GM18951 (cell line): ENCODE results near the gene NPFF.

Experiments used
- POLR2A ChIP-seq: IDR thresholded peaks from 4 replicates; pipeline ENCODE4 v1.6.1; 2011; ENCODE audit warnings: mild to moderate bottlenecking; ENCODE audit not compliant: insufficient read length, insufficient read depth; ENCODE audit errors: extremely low read depth
- in situ Hi-C: fragments of 300-500 bp; cut with MboI; formaldehyde crosslinking; loops from one replicate; pipeline ENCODE4 v1.12.0; 2022; ENCODE audit warnings: low sequenced_read_pairs, mixed read lengths, inconsistent platforms; ENCODE audit not compliant: unreplicated experiment

The NPFF gene

DNA sequence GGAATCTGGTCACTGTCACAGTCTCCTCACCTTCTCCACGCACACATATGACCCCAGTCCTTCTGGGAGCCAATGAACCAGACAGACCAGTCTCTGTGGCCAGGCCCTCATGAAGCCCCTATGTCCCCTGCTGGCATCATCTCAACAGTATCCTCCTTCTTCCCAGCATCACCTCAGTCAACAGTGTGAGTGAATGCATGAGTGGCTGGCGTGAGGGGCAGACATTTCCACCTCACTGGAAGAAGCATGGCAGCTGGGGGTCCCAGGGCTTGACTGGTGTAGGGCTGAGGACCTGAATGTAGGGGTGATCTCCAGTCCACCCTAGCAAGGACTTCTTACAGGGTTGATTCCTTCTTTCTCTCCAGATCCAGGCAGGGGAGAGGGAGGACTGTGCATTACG lies 9.8 kb downstream of the NPFF start:
- in situ Hi-C loops: no loop called here
- TF ChIP-seq POLR2A: no peak

DNA sequence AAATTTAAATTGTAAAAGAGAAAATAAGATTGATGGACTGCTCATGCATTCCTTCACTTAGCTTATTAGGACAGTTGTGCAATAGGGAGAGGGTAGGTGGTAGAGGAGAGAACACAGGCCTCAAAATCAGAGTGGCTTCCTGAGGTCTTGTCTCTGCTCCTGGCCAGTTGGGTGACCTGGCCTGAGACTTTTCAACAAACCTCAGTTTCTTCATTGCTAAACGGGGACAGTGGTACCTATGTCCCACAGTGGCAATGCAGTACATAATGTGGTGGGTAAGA lies 10.6 kb downstream of the NPFF start:
- in situ Hi-C loops: no loop called here
- no peak for TF ChIP-seq POLR2A

DNA sequence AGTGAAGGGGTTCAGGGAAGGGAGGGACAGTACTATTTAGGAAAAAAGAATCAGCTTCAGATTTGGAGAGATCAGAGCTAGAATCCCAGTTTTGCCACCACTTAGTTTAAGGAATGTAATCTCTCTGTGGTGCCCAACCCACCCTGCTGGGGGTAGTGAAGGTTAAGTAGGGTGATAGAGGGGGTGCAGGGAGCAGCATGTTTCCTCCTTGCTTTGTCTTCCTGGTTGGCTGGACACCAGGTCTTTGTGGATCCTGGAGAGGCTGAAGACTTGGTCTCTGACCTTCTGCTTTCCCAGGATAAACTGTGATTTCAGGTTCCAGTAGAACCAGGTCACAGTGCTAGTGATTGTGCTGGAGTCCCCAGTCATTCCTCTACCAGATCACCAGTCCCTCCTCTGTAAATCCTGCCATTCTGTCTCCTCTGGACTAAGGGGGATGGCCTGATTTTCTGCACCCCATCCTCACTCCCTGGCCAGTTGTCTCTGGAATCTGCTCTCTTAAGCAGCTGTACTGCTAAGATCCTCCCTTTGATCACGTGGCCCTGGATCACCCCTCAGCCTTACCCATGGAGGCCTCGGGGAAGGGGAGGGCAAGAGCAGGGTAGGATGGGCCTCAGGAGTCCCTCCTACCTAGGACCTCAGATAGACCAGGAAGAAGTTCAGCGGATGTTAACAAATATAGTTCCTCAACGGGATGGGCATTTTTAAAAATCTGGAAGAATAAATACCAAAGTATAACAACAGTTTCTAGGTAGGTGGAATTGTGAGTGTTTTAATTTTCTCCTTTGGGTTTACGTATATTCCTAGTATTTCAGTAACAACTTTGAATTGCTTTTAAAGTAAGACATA lies 11.2 kb downstream of the NPFF start:
- in situ Hi-C loops: no loop called here
- no peak for TF ChIP-seq POLR2A

DNA sequence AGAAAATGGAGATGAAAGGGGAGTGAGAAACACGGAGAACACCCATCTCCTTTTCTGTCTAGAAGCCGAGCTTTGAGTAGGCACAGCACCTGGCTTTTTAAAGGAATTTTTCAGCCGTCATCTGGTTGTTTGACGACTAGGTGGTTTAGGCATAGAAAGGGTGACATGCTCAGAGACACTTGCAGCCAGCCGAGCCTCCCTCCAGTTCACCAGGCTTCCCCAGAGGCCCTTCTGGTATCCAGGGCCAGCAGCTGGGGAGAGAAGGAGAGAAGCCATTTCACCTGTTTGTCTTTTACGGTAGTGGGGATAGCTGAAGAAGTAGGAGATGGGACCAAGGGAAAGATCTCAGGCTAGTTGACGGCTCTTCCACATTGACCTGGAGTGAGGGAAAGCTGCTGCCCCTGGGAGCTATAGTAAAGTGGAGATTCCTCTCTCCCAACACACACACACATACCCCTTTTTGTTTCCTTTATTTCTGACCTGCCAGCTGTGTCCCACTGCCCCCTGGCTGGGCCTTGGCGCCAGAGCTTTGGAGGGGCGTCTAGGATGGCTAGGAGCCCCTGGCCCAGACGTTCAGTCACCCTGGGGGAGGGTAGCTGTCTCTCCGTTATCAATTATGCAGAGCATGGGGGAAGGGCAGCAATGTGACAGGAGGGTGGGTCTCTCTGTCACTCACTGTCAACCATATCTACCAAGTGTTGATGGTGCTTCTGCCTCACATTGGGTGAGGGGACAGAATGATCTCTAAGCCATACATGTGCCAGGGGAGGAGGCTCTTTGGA lies 13.5 kb downstream of the NPFF start:
- no peak for TF ChIP-seq POLR2A
- in situ Hi-C loops: no loop called here

DNA sequence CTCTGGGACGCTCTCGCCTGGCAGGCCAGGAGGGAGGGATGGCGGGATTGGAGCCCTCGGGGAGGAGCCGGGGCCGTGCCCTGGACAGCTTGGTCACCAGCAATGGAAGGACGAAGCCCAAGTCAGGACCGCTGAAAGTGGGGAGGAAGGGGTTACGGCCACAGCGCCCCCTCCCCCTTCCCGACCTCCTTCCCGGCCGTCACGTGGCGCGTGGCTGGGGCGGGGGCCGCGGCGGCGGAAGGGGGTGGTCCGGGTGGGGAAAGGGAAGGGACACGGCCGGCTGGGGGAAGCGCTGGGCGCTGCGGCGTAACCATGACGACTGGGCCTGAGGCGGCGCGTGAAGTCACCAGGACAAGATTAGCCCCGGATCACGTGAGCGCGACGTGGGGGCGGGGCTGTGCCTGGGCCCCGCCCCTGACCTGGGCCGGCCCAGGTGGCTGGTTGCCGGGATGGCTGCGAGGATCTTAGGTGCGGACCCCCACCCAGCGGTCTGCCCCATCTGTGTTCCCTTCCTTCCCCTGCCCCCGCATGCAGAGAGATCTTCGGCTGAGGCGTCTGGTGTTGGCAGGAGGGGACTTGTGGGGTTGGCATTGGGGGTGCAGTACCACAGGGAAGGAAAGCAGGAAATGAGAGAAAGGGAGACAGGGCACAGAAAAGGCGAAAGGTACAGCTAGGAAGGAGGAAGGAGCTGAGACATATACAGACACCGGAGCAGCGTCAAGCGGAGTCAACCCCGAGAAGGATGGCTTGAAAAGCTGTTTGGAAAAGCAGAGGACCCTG lies 14.3 kb downstream of the NPFF start:
- in situ Hi-C loops: no loop called here
- TF ChIP-seq POLR2A: peak; percentile 84

DNA sequence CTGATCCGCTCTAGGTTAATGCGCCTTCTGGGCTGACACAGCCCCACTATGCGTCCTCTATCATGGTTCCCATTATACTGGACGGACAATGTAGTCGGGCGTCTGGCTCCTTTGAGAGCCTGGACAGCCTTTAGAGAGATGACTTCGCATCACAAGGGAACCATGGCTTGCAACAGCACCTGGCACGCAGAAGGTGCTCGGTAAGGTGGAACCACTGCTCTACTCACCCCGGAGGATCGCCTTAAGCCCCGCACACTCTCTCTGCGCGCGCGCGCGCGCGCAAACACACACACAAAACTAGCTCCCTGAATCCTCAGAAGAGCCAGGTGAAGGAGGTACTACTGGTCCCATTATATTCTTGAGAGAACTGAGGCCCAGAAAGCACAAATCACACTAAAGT lies 15.1 kb downstream of the NPFF start:
- no peak for TF ChIP-seq POLR2A
- in situ Hi-C loops: no loop called here

DNA sequence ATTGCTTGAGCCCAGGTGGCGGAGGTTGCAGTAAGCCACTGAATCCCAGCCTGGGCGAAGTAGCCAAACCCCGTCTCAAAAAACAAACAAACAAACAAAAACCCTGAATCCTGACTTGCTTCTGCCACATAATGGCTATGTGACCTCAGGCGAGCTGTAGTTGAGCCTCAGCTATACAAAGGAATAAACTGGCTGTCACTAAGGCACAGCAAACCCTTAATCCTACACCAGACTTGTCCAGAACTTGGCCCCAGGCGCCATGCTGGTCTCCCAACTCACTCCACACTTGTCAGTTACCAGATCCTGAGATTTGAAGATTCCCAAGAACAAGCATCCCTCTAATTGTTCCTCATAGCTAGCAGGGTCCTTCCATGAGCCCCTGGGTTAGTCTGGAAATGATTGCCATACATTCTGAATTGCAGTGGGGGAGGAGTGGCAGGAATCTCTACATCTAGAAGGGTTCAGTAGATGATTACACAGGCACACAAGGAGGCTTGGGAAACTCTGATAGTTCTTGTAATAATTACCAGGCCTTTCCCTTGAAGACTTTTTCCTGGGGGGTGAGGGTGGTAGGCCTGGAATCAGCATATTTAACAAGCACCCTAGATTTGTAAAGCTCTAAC lies 17.9 kb downstream of the NPFF start:
- no peak for TF ChIP-seq POLR2A
- in situ Hi-C loops: no loop called here

DNA sequence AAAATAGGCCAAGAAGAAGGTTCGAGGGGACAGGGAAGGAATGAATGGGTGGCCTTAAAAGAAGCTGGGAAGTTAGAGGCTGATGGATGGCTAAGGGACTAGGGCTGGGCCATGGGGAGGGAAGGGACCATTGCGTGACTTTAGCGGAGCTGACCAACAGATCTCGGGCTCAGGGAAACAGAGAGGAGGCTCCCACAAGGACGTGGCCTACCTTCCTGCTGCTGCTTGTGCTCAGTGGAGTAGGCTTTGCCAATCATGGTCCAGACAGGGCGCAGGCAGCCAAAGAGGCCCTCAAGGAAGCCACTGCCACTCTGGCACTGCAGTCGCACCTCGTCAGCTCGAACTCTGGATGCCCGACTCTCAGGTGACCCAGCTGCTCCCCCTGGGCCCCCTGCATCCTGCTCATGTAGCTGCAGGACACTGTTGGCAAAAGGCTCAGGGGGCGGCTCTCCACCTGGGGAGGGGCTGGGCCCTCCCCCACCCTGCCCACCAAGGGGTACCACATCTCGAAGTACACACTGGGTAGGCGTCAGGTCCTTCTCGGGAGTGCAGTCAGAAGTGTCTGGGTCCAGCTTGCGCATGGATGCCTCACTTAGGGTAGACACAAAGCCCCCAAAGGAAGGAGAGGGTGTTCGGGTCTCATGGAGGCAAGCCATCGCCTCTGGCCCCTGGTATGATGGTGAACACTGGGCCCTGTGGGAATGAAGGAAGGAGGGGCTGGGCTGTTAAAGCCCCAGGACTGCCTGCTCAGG lies 20.4 kb downstream of the NPFF start:
- no peak for TF ChIP-seq POLR2A
- in situ Hi-C loops: no loop called here

DNA sequence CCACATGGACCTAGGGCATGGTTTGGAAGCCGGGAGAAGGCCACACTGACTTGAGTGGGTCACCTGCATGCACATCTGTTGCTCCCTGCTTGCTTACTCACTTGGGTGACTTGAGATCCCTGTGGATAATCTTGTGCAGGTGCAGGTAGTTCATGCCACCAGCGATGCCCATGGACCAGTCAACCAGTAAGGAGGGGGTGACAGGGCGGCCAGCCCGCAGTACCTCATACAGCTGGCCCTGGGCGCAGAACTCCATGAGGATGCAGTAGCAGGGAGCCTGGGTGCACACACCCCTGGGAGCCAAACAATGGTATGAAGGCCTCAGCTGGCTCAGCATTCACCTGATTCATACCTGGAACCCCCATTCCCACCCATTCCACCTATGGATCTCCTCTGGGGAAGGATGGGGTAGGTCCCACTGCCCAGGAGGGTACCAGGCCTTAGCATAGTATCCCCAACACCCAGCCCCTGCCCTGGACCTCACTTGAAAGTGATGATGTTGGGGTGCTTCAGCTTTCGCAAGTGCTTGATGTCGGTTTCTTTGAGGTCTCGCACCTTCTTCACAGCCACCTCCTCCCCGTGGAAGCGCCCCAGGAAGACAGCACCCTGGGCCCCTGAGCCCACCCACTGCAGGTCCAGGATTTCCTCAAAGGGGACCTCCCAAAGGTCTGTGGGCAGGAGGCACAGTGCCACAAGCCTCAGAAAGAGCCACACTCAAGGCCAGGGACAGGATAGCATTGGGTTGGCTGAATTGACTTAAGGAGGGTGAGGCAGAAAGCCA lies 21.1 kb downstream of the NPFF start:
- in situ Hi-C loops: no loop called here
- no peak for TF ChIP-seq POLR2A

DNA sequence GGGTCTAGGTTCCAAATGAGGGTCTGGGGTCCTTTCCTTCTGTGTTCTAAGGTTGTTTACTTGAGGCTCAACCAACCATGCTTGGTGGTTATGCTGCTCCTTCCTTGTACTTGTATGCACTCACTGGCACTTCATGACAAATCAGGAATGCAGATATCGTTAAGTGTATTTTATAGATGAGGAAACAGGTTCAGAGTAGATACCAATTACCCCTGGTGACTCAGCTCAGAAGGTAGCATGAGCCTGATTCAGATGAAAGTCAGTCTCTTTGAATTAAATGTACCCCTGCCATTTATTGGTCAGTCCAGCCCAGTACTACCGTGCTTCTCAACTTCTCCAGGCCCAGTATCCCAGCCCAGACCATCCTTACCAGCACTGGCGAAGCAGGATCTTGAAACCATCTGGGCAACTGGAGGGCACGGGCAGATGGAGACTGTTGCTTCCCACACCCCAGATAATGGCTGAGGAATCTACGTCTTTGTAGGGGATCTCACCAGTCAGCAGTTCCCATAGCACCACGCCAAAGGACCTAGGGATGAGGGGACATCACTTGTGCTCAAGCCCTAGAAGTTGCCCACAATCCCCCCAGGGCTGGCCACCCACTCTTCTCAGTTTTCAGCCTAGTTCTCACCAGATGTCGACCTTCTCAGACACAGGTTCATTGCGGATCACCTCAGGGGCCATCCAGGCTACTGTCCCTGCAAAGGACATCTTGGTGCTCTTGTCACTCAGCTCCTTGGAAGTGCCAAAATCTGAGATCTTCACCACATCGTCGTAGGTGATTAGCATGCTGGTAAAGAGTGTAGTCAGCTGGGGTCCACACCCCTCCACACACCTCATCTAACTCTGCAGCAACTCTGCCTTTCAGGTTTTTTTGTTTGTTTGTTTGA lies 22.4 kb downstream of the NPFF start:
- TF ChIP-seq POLR2A: no peak
- in situ Hi-C loops: no loop called here

DNA sequence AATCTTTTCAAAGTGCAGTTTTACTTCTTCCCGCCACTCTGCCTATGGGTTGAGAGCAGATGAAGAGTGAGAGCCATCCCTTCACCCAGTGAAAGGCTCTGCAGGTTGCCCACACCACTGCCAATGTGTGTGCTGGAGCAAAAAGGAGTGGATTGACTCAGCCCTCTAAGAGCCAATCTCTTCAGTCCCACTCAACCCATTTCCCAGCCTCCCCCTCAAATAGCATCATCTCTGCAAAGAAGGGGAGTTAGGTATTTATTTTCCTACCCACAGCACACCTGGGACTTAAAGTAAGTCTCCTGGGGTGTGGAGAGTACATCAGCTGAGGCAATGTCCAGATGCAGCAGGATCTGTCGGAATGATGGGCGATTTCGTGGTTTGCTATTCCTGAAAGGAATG lies 23.3 kb downstream of the NPFF start:
- in situ Hi-C loops: no loop called here

More for the DNA sequence above, 23.3 kb downstream of the NPFF start:
- TF ChIP-seq POLR2A: no peak
